ENCODE data around the gene SHPK. TPM values are rescaled to one million over a fixed set of nuclear protein-coding genes. Genes with fewer than 3 reads are reported as not detected.

The SHPK gene
- total RNA-seq, 1 donor from 2014 or later: 10.0 TPM

GRCh38 chr17:3660311-3660891 lies 24.4 kb upstream of the SHPK start:
- no peak for DNase-seq

DNA sequence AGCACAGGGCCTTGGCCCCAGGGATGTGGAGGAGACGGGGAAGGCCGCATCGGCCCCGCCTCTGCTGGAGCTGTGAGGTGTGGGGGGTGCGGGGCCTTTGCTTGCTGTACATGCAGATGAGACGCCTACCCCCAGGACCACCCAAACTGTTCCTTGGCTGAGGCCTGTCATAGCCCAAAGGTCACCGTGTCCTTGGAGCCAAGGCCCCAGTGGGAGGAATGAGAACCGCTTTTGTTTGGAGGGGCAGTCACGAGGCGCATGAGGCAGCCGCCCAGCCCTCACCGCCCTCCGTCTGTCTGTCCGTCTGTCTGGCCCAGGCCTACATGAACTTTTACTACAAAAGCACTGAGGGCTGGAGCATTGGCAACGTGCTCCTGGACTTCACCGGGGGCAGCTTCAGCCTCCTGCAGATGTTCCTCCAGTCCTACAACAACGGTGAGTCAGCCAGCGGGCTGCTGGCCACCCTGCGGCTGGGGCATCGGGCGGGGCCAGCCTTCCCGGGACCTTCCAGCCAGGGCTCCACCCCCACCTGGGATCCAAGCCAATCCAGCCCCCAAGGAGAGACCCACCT lies 23.6 kb upstream of the SHPK start:
- no peak for DNase-seq

DNA sequence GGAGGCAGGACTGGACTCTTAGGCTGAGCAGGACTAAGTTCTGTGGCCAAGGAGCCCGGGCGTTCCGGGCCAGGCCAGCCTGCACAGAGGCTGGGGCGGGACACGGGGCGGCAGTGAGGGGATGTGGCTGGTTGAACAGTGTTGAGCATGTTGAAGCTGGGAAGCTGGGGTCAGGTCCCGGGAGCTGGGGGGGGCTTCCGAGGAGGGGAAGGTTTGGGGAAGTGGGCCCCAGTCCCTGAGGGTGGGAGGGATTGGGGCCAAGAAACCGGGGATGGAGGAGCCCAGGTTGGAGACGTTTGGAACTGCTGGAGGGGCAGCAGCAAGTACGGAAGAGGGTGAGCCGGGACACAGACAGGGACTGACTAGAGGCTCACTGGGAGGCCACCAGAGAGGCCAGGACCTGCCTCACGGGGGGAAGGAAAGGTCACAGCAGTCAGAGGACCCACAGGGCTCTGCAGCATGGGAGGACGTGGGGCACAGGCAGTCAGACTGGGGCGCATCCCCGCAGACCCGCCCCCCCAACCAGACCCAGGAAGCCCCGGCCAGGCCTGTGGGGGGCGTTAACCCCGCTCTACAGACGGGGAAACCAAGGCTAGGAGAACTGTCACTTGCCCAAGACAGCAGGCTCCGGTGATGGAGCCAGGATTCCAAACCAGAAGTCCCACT lies 22.9 kb upstream of the SHPK start:
- no peak for DNase-seq

DNA sequence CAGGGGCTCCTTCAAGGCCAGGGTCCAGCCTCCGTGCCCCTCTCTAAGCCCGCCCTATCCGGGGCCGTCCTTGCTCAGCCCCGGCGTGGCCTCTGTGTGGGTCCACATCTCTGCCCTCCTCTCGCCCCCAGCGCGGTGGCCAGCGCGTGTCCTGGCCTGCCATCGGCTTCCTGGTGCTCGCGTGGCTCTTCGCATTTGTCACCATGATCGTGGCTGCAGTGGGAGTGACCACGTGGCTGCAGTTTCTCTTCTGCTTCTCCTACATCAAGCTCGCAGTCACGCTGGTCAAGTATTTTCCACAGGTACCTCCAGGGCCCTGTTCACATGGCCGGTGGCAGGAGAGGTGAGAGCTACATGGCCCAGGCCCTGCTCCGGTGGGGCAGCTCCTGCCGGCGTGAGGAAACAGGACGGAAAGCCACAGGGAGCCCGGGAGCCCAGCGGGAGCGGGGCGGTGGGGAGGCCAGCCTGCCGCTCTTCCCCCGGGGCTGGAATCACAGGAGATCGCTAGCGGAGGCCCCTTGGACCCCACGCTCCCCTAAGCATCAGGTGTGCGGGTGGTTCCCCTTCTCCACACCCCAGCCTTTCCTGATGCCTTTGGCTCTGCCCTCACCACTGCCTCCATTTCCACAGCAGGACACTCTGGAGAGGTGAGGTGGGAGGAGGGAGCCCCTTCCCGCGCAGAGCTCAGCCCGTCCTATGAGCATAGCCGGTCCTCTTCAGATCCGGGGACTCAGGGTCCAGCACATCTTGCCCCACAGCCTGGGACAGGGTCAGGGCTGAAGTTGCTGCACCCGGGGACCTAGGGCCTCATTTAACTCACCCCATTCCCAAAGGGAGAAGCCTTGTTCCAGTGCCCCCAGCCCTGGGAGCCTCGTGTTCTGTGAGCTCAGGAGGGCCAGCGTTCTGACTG lies 22.1 kb upstream of the SHPK start:
- DNase-seq: no peak

DNA sequence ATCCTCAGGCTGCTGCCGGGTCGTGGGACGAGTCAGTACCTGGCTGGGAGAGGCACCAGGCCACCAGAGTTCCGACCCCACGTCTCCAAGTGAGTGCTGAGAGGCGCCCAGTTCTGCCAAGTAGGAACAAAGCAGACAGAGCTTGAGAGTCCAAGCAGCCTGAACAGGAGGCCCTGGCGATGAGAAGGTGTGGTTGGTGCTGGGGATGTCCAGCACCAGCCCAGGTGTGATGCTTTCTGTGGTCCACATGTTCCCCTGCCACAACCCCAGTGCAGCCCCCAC lies 21.5 kb upstream of the SHPK start:
- no peak for DNase-seq

GRCh38 chr17:3656755-3657587 lies 20.9 kb upstream of the SHPK start:
- DNase-seq: no peak

- no peak for DNase-seq
These were observed 20.3 kb upstream of the SHPK start for GRCh38 chr17:3656353-3656752.

DNA sequence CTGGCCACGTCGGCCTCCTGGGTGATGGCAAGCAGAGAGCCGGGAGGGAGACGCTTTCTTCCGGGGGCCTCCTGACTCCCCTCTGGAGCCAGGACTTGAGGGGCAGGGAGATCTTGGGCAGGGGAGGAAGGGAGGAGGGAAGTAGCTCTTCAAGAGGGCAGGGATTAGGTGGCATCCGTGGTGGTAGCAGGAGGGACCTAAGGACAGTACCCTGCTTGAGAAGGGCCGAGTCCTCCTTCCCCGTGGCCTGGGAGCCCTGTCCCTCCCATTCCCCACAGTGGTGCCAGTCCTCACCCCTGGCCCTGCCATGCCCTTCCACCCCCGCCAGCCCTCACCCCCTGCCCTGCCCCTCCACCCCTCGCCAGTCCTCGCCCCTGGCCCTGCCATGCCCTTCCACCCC lies 19.7 kb upstream of the SHPK start:
- DNase-seq: no peak

GRCh38 chr17:3647769-3648555 lies 11.9 kb upstream of the SHPK start:
- peak; percentile 29 for DNase-seq

GRCh38 chr17:3647251-3647650 lies 11.2 kb upstream of the SHPK start:
- no peak for DNase-seq

- no peak for DNase-seq
These were observed 9.3 kb upstream of the SHPK start for GRCh38 chr17:3645310-3645709.

GRCh38 chr17:3643889-3644349 lies 7.9 kb upstream of the SHPK start:
- DNase-seq: no peak

DNA sequence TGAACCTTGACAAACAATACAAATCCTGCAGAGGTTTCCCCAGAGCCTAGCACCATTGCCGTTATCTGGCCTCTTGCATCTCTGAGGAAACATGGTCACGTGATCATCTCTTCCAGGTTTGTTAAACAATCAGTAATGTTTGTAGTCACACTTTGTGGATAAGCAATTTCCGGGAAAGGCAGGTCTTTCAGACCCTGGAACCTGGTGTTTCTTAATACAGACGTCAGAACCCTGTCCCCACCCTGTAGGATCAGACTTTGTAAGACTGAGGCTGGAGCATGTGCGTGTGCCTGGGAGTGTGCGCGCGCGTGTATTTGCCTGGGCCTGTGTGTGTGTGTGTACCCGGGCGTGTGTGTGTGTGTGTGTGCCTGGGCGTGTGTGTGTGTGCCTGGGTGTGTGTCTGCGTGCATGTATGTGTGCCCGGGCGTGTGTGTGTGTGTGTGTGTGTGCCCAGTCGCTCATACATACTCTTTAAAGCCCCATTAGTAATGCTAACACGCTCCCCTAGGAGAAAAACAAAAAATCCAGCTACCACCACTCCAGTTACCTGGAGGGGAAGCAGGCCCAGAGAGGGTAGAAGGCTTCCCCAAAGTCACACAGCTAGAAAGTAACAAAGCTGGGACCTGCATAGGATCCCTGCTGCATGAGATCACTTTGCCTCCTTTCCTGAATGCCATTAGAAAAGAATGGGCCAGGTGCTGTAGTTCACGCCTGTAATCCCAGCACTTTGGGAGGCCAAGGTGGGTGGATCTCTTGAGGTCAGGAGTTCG lies 5.9 kb upstream of the SHPK start:
- DNase-seq: no peak

DNA sequence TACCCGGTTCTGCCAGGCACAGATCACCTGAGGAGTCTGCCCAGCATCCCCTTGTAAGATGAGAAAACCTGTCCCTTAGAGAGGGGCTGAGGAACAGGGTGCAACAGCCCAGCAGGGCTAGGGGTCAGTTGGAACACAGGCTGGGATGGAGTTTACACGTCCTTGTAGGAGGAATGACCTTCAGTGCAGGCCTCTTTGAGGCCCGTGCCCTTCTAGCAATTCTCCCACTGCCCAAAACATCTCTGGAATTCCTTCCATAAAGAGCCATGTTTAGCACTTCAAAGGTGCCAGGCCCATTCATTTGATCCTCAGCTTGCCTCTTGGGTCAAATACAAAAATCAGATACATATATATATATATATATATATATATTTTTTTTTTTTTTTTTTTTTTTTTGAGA lies 5.0 kb upstream of the SHPK start:
- no peak for DNase-seq

DNA sequence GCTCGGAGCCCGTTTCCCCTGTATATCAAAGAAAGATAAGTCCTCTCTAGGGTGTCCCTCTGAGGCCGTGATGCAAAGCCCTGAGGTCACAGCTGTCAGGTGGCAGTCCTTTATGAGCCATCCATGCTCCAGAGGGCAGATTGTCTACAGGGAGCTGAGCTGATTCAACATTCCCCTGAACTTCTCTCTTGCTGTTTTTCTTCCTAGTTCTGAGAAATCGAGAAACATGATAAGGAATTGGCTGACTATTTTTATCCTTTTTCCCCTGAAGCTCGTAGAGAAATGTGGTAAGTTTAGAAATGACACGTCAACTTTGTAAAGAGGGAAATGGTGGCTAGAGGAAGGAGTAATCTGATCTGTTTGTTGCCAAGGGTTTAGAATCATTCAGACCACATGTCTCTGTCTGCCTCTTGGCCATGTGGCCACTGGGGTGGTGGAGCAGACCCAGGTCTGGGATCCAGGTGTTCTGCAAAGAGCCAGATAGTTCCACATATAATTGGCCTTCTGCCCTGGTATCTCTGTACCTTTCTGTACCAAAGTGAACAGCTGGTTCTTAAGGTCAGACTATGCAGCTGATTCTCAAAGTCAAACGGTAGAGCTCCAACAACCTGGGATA lies 4.0 kb upstream of the SHPK start:
- no peak for DNase-seq

- DNase-seq: no peak
These were observed 891 bp upstream of the SHPK start for GRCh38 chr17:3636908-3637373.

GRCh38 chr17:3635474-3636153 lies 436 bp downstream of the SHPK start:
- DNase-seq: no peak

- no peak for DNase-seq
These were observed 3.8 kb downstream of the SHPK start for GRCh38 chr17:3632287-3632686.

- no peak for DNase-seq
These were observed 5.3 kb downstream of the SHPK start for GRCh38 chr17:3630781-3631180.

Measured in occipital lobe (tissue), 2 donors.